Measurements from ENCODE around the gene PCP2.

PCP2 gene

GRCh38 chr19:7638802-7639465 lies 5.4 kb upstream of the PCP2 start:
- DNase-seq: no peak

GRCh38 chr19:7637374-7638256 lies 4.1 kb upstream of the PCP2 start:
- peak; percentile 72 for DNase-seq

DNA sequence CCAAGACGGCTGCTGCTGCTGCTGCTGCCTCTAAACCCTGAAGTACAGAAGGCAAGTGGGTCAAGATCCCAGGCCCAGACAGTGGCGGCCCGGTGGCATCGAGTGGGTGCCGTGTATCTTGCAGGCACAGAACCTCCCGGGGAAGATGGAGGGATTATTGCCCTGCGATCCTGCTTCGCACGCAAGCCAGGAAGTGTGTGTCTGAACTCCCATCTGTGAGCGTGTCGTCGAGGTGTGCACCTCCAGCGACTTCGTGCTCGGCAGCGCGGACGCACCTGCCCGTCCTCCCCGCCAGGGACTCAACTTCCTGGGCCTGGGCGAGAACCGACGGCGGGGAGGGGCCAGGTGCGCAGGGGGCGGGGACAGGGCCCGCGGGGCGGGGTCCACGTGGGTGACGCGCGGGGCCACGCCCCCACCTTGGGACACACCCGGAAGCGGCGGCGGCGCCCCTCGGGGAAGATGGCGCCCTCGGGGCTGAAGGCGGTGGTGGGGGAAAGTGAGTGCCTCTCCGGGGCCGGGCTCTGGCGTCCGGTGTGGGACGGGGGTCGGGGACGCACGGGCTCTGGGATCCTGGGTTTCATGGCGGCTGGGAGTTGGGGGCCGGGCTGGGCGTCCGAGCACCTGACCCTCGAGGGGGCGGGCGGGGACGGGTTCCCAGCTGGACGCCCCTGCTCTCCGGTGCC lies 3.3 kb upstream of the PCP2 start, which contains the start of gene STXBP2:
STXBP2 (plus strand) TSS at position 420 of the 683 bp plus-strand sequence; CDS start at position 460, 40 bp downstream.
- DNase-seq: peak; percentile 97

GRCh38 chr19:7636317-7636690 lies 2.8 kb upstream of the PCP2 start:
- DNase-seq: no peak

DNA sequence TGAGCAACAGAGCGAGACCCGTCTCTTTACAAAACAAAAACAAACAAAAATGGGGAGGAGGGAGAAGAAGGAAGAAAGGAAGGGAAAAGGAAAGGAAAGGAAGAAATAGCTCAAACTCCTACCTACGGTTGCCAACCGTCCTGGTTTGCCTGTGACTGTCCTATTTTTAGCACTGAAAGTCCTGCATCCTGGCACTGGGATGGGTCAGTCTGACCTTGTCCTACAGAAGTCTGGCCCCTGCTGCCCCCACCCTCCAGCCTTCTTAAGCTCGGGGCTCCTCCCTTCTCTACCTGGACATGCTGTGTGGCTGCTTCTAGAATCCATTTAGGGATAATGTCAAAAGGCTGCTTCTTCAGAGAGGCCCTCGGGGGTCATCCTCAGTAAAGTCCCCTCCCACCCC lies 2.2 kb upstream of the PCP2 start:
- DNase-seq: no peak

- DNase-seq: no peak
Observed at GRCh38 chr19:7632340-7633203, 947 bp downstream of the PCP2 start.

GRCh38 chr19:7631577-7631976 lies 1.9 kb downstream of the PCP2 start:
- no peak for DNase-seq

- peak; percentile 98 for DNase-seq
Observed at GRCh38 chr19:7629347-7630054, 4.0 kb downstream of the PCP2 start, which contains the start of the genes PET100 and XAB2. TSS of gene PET100 (plus strand) at chr19:7629793. CDS start at chr19:7629834, 41 bp downstream. TSS of gene XAB2 (minus strand) at chr19:7629545. CDS start at chr19:7629527, 18 bp downstream.

DNA sequence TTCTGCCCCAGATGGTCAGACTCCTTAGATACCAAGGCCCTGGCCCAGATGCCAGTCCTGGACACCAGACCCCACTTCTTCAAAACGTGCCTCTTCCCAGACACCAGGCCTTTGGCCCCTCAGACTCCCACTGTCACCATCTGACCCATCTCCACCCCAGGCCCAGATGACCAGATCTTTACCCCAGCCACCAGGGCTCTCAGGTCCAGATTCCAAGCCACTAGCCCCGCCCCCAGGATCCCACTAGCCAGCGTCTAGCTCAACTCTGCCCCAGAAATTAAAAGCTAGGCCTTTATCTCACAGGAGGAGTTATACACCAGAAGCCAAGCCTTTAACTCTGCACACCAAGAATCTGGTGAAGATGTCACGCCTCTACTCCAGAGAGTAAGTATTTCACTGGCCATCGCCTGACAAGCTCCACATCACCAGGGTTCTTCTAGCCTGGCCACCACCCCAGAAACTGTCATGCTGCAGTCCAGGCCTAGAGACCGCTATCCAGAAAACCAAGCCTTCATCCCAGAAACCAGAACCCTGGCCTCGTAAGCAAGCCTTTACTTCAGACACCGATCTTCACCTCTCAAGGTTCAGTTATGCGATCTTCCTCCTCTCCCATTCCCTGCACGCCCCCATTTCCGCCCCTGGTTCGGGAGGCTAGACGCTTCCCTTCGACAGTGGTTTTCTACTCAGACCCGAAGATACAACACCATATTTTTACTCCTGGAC lies 4.8 kb downstream of the PCP2 start:
- DNase-seq: no peak

DNA sequence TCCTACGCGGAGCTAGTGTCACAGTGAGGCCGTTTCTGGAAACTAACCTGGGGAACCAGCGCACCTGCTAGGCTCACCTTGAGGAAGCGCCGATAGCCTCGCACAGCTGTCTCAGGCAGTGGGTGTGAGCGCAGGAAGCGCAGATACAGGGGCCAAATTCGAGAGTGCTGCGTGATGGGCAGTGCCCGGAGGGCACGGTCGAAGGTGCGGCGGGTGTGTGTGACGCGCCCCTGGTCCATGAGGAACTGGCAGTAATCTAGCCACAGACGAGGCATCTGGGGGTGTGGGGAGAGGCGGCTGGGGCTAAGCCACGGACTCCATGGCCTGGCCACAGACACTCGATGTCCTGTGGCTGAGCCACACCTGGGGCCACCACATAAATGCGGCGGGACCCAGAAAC lies 6.4 kb downstream of the PCP2 start:
- DNase-seq: no peak

GRCh38 chr19:7625763-7626372 lies 7.7 kb downstream of the PCP2 start:
- DNase-seq: no peak

DNA sequence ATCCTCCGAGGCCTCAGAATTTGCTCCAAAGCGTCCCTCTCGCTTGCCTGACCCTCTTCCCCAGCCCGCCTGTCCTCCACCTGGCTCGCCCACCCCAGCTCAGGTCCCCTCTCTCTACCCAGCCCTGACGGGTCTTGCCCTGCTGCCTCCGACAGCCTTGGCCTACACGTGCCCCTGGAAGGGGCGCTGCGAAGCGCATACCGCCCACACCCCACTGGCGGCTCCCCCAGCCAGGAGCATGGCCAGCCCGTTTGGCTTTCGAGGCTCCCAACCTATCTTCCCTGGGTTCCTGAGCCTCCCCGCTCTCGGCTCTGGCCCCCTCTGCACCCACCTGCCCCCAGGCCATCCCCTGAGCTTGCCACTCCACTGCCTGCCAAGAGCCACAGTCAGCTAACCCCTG lies 8.7 kb downstream of the PCP2 start:
- DNase-seq: no peak

- DNase-seq: no peak
Observed at GRCh38 chr19:7623725-7624603, 9.6 kb downstream of the PCP2 start.

DNA sequence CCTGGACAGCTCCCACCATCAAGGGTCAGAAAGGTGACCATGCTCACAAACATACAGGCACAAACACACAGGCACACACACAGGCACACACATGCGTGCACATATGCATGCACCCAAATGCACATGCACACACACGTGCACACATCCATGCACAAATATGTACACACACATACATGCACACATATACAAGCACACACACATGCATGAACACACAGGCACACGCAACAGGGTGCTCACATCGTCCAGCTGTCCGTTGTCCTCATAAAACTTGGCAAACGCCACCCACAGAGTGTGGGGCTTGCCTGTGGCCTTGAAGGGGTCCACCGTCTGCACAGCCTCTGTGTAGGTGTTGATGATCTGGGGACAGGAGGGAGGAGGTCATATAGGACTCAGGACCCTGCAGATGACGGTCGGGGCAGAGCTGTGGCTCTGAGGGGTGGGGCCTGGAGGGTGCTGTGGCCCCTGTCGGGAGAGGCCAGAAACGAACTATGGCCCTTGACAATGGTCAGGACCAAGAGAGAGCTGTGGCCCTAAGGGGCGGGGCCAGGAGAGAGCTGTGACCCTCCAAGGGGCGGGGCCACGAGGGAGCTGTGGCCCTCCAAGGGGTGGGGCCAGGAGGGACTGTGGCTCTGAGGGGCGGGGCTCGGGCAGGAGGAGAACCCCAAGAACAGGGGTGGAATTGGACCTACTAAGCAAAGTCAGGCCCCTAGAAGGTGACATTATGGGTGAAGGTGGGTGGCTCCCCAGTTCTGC lies 10.4 kb downstream of the PCP2 start:
- DNase-seq: no peak

DNA sequence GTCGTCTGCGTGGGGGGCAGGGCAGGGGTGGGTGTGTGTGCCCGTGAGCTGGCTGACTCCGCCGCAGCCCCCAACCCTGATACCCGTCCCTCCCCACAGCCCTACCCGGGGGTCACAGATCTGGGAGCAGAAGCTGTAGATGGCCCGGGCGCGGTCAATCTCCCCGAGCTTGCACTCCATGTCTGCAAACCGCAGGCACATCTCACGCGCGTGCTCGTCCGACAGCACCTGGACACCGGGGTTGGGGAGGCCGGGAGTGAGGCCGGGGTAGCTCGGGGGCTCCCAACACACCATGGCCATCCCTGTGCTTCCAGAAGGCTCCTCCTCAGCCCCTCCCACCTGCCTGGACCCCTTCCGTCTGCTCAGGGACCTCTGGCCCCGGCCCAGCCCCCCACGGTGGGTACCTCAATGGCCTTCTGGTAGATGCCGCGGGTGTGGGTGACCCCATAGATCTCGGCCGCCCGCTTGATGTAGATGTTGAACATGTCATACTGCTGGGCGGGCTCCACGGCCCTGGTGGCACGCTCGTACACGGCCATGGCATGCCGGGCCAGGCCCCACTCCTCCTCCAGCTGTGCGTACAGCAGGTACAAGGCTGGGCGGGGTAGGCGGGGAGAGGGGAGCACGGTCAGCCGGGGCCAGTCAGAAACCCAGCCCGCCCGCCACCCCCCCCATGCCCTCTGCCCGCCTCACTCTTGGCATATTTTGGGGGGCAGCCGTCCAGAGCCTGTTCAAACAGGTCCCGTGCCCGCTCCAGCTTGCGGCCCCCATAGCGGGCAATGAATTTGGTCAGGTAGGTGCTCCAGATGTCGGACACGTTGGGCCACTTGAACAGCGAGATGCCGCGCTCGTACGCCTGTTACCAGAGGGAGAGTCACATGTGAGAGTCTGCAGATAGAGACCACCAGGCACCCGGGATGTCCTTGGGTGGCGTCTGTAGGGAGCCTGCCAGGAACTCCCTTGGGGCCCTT lies 12.8 kb downstream of the PCP2 start:
- DNase-seq: no peak

- no peak for DNase-seq
Observed at GRCh38 chr19:7619671-7620441, 13.7 kb downstream of the PCP2 start.

All from activated effector memory CD4-positive, alpha-beta T cell treated with anti-CD3 and anti-CD28 coated beads, Interleukin-2, amount 50 U/mL, for 16 hours (primary cell).